Measurements from ENCODE around the gene PTPRG.

GRCh38 chr3:61571516-61572336 lies 10.4 kb downstream of the PTPRG start:
- TF ChIP-seq EZH2 (IDR thresholded peaks at IDR 0.05), result no peak
- TF ChIP-seq CTCF (IDR thresholded peaks at IDR 0.05 in 2 of 3, conservative IDR thresholded peaks at IDR 0.05 in 1 of 3; ENCODE audit: borderline replicate concordance in 1 of 3, insufficient read depth in 1 of 3, low read depth in 2 of 3, low read length in 2 of 3), result no peak
- no peak for TF ChIP-seq CEBPB (IDR thresholded peaks at IDR 0.05; ENCODE audit: low read depth)
- no peak for TF ChIP-seq SP1 (IDR thresholded peaks at IDR 0.05; ENCODE audit: low read depth)
- TF ChIP-seq RAD21 (IDR thresholded peaks at IDR 0.05; ENCODE audit: low read depth), result no peak
- no peak for TF ChIP-seq ATF3 (IDR thresholded peaks at IDR 0.05)
- no peak for TF ChIP-seq REST (IDR thresholded peaks at IDR 0.05; ENCODE audit: low read depth)
- TF ChIP-seq FOSL1 (IDR thresholded peaks at IDR 0.05; ENCODE audit: low read depth), result no peak
- TF ChIP-seq EGR1 (IDR thresholded peaks at IDR 0.05; ENCODE audit: low read depth), result no peak
- TF ChIP-seq TCF7L2 (IDR thresholded peaks at IDR 0.05; ENCODE audit: borderline replicate concordance, extremely low read depth, insufficient read depth, insufficient read length), result no peak
- TF ChIP-seq POLR2A (IDR thresholded peaks at IDR 0.05; ENCODE audit: borderline replicate concordance, extremely low read depth, insufficient read depth, insufficient read length), result no peak
- no peak for TF ChIP-seq SRF (IDR thresholded peaks at IDR 0.05; ENCODE audit: low read depth)
- no peak for TF ChIP-seq POLR2AphosphoS5 (IDR thresholded peaks at IDR 0.05; ENCODE audit: low read depth, low read length)
- no peak for TF ChIP-seq ELF1 (IDR thresholded peaks at IDR 0.05; ENCODE audit: borderline replicate concordance, low read depth)
